ENCODE results near the gene PPFIBP2.

PPFIBP2 gene

GRCh38 chr11:7691759-7692350 lies 178.1 kb downstream of the PPFIBP2 start:
- DNase-seq (ENCODE audit: low read depth): no peak
- no peak overlapping the region for H3K4me3 ChIP-seq (ENCODE audit: low read length)

DNA sequence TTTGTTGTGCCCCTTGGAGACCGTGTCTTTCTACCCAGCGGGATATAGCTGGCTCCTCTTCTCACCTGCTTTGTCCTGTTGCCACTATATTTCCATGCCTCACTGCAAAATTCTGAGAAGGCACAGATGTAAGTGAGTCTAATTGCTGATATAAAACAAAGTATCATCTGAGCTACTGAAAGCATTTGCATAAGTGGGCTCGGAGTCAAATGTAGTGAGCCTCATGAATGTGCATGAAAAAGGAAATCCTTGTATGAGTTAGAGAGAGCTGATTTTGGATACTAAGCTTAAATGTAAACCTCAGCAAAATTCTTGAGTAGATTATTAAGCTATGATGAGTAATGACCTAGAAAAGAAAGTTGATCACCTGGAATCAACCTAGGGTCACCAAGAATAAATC lies 178.6 kb downstream of the PPFIBP2 start:
- H3K4me3 ChIP-seq (ENCODE audit: low read length): no peak overlapping the region
- TF ChIP-seq, protein P1, sequence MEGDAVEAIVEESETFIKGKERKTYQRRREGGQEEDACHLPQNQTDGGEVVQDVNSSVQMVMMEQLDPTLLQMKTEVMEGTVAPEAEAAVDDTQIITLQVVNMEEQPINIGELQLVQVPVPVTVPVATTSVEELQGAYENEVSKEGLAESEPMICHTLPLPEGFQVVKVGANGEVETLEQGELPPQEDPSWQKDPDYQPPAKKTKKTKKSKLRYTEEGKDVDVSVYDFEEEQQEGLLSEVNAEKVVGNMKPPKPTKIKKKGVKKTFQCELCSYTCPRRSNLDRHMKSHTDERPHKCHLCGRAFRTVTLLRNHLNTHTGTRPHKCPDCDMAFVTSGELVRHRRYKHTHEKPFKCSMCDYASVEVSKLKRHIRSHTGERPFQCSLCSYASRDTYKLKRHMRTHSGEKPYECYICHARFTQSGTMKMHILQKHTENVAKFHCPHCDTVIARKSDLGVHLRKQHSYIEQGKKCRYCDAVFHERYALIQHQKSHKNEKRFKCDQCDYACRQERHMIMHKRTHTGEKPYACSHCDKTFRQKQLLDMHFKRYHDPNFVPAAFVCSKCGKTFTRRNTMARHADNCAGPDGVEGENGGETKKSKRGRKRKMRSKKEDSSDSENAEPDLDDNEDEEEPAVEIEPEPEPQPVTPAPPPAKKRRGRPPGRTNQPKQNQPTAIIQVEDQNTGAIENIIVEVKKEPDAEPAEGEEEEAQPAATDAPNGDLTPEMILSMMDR (IDR thresholded peaks at IDR 0.05; ENCODE audit: insufficient read depth, low read depth, low read length, missing control alignments): no peak
- no peak for DNase-seq (ENCODE audit: low read depth)

More at GRCh38 chr11:7691759-7692350, 178.1 kb downstream of the PPFIBP2 start:
- TF ChIP-seq, protein P1 (IDR thresholded peaks at IDR 0.05; ENCODE audit: insufficient read depth, low read depth, low read length, missing control alignments): no peak

DNA sequence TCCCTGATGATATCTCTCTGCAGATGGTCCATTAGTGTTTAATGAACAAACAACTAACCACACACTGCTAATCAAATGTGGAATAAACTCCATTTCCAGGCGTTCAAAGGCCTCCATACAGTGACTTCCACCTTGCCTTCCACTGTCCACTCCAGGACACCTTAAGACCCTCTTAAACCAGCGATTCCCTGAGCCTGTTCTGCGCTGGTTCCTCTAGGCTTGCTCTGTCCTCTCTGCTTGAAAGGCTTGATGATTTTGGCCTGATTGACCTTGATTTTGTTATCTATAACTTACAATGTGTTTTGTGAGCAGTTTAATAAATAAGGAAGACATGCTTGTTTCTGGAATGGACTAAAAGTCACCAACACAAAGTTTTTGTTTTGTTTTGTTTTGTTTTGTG lies 180.4 kb downstream of the PPFIBP2 start:
- no peak overlapping the region for H3K4me3 ChIP-seq (ENCODE audit: low read length)
- no peak for DNase-seq (ENCODE audit: low read depth)
- TF ChIP-seq, protein P1 (IDR thresholded peaks at IDR 0.05; ENCODE audit: insufficient read depth, low read depth, low read length, missing control alignments): no peak

DNA sequence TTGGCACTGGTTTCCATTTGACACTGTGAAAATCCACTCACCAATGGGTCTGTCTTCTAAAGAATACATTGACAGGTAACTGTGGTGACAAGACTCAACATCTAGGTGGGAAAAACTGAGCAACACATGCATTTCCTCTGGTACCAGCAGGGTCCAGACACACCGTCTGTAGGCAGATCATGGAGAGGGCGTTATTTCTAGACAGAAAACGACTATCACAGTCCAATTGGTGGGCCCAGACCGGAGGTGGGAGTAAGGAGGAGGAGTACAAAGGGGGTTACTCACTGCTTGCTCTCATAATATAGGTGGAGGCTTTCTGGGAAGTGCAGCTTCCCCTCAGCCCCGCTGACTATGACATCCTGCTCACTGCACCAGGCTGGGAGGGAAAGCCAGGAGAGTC lies 182.6 kb downstream of the PPFIBP2 start:
- H3K4me3 ChIP-seq (ENCODE audit: low read length): no peak overlapping the region
- TF ChIP-seq, protein P1 (IDR thresholded peaks at IDR 0.05; ENCODE audit: insufficient read depth, low read depth, low read length, missing control alignments): no peak
- no peak for DNase-seq (ENCODE audit: low read depth)
